Esophagus muscularis mucosa (tissue), 4 donors: Measurements from ENCODE around the gene STOML2.

ENCODE experiments used
- CTCF ChIP-seq, 3 experiments: fragments of 200-600 bp in 2 of 3; fragments of 450-650 bp in 1 of 3; sonication (generic) in 2 of 3; IDR thresholded peaks; one replicate each; pipeline ENCODE4 v1.5.1; 2017 to 2019; ENCODE audit warnings: antibody characterized with exemption in 3 of 3, mild to moderate bottlenecking in 2 of 3, moderate library complexity in 1 of 3
- EP300 ChIP-seq: sonication (generic); formaldehyde crosslinking; IDR thresholded peaks from one replicate; pipeline ENCODE4 v1.6.1; 2017; ENCODE audit warnings: antibody characterized with exemption
- POLR2A ChIP-seq: fragments of 450-650 bp; IDR thresholded peaks from one replicate; pipeline ENCODE4 v1.6.1; 2017; ENCODE audit warnings: antibody characterized with exemption, moderate library complexity, mild to moderate bottlenecking, low read depth
- POLR2AphosphoS5 ChIP-seq, 2 donors: sonication (generic); formaldehyde crosslinking; IDR thresholded peaks; one replicate each; pipeline ENCODE4 v1.6.1; 2017; ENCODE audit warnings: antibody characterized with exemption in 2 of 2

DNA sequence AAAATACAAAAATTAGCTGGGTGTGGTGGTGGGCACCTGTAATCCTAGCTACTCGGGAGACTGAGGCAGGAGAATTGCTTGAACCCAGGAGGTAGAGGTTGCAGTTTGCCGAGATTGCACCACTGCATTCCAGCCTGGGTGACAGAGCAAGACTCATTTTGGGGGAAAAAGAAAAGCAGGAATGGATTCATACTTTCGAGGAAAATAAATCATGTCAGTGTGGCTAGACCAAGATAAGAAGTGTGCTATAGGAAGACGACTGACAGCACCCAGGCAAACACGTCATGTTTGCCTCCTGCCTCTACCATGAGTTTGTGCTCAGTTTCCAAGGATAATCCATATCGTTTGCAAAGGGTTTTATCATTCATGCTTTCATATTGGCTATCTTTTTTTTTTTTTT, 32.0 kb upstream of the STOML2 start:
- TF ChIP-seq CTCF (IDR thresholded peaks at IDR 0.05) (no peak), EP300 (no peak), POLR2A (no peak), POLR2AphosphoS5 (IDR thresholded peaks at IDR 0.05) (no peak)
